Mammary epithelial cell (primary cell): ENCODE results near the gene C9orf50.

ENCODE experiments used
- CTCF ChIP-seq, 2 donors: IDR thresholded peaks in 1 of 2; conservative IDR thresholded peaks in 1 of 2; 2 replicates each; pipeline ENCODE4 v1.5.1; 2011 to 2012; ENCODE audit warnings: inconsistent platforms in 2 of 2, low read length in 2 of 2, mild to moderate bottlenecking in 2 of 2, control low read depth in 1 of 2, low read depth in 1 of 2; ENCODE audit not compliant: insufficient read depth in 1 of 2; ENCODE audit errors: extremely low read depth in 1 of 2
- EZH2 ChIP-seq: IDR thresholded peaks from 2 replicates; pipeline ENCODE4 v1.6.1; 2012; ENCODE audit warnings: low read length, inconsistent platforms, borderline replicate concordance

GRCh38 chr9:129598089-129598596 is 22.8 kb downstream of the C9orf50 start:
- TF ChIP-seq EZH2 (no peak), CTCF (conservative IDR thresholded peaks at IDR 0.05 in 1 of 2, IDR thresholded peaks at IDR 0.05 in 1 of 2; ENCODE audit: extremely low read depth in 1 of 2, insufficient read depth in 1 of 2, low read depth in 1 of 2, low read length in 2 of 2) (no peak)
